HG03064 (cell line): ENCODE data around the gene IL20RA.

ENCODE experiments used
- ATAC-seq: cut with Tn5 transposase; IDR thresholded peaks from one replicate; pipeline ENCODE4 v1.9.1; 2021; ENCODE audit warnings: low read depth; ENCODE audit not compliant: unreplicated experiment

Gene IL20RA

GRCh38 chr6:137011406-137011805 is 33.4 kb downstream of the IL20RA start:
- ATAC-seq, result no peak

- no peak for ATAC-seq
These were observed 34.5 kb downstream of the IL20RA start for GRCh38 chr6:137010128-137010718.

- ATAC-seq, result no peak
These were observed 36.6 kb downstream of the IL20RA start for GRCh38 chr6:137008204-137008603.

- ATAC-seq, result no peak
These were observed 38.7 kb downstream of the IL20RA start for GRCh38 chr6:137006056-137006455.

GRCh38 chr6:137005073-137005472 is 39.7 kb downstream of the IL20RA start:
- ATAC-seq, result no peak

- no peak for ATAC-seq
These were observed 42.3 kb downstream of the IL20RA start for GRCh38 chr6:137002505-137002904.

GRCh38 chr6:137001977-137002302 is 42.8 kb downstream of the IL20RA start:
- no peak for ATAC-seq

- ATAC-seq, result no peak
These were observed 43.3 kb downstream of the IL20RA start for GRCh38 chr6:137001299-137001976.

- no peak for ATAC-seq
These were observed 43.9 kb downstream of the IL20RA start for GRCh38 chr6:137000825-137001224.

GRCh38 chr6:136995521-136995920 is 49.2 kb downstream of the IL20RA start:
- no peak for ATAC-seq

GRCh38 chr6:136994782-136995181 is 50.0 kb downstream of the IL20RA start:
- no peak for ATAC-seq

GRCh38 chr6:136992113-136992512 is 52.7 kb downstream of the IL20RA start:
- no peak for ATAC-seq

GRCh38 chr6:136991646-136992045 is 53.1 kb downstream of the IL20RA start:
- ATAC-seq, result no peak

GRCh38 chr6:136990754-136991153 is 54.0 kb downstream of the IL20RA start:
- ATAC-seq, result no peak

GRCh38 chr6:136990242-136990578 is 54.6 kb downstream of the IL20RA start:
- no peak for ATAC-seq

GRCh38 chr6:136989571-136990241 is 55.1 kb downstream of the IL20RA start:
- no peak for ATAC-seq

- ATAC-seq, result no peak
These were observed 57.2 kb downstream of the IL20RA start for GRCh38 chr6:136987526-136987925.

- ATAC-seq, result no peak
These were observed 59.3 kb downstream of the IL20RA start for GRCh38 chr6:136985502-136985901.

- ATAC-seq, result no peak
These were observed 60.2 kb downstream of the IL20RA start for GRCh38 chr6:136984578-136984977.

- no peak for ATAC-seq
These were observed 61.1 kb downstream of the IL20RA start for GRCh38 chr6:136983687-136984086.

GRCh38 chr6:136982928-136983327 is 61.8 kb downstream of the IL20RA start:
- no peak for ATAC-seq

- ATAC-seq, result no peak
These were observed 64.7 kb downstream of the IL20RA start for GRCh38 chr6:136980070-136980469.
